ENCODE measurements around the gene DYRK1A.
"Not testable (repeated sequence)": the region's sequence is repeated elsewhere in the genome, so short reads cannot be mapped to it uniquely, and the experiment has no call there.

DYRK1A gene

DNA sequence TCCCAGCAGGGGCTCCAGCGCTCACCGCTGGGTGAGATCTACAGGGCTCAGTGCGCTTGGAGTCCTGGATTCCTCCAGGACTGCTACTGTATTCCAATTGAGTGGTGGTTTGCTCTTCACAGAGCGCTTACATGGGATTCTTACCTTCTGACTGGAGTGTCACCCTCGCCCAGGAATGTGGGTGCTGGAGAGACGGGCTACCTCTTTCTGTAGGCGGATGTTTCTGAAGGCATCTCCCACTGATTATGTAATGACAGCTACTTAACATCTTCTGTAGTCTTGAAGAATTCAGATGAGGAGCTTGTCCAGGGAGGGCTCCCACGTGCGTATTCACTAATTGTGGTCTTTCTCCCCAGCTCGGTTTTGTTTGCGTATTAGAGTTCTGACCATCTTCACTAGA lies 154.2 kb downstream of the DYRK1A start:
- DNase-seq (ENCODE audit: low spot score) (no peak), ATAC-seq (ENCODE audit: low read depth) (no peak)
- Histone ChIP-seq H3K4me3 (ENCODE audit: severe bottlenecking) (no peak overlapping the region), H3K27me3 (ENCODE audit: insufficient read depth, poor library complexity, severe bottlenecking) (no peaks in the 10 kb centered on the region), H3K9me3 (ENCODE audit: severe bottlenecking) (no peaks in the 10 kb centered on the region), H3K36me3 (ENCODE audit: low read depth) (peaks cover 12% of the 10 kb centered on the region), H3K4me1 (ENCODE audit: insufficient read depth, poor library complexity, severe bottlenecking) (no peaks in the 10 kb centered on the region), H3K27ac (ENCODE audit: poor library complexity, severe bottlenecking) (no peak overlapping the region)
- TF ChIP-seq, protein P1, sequence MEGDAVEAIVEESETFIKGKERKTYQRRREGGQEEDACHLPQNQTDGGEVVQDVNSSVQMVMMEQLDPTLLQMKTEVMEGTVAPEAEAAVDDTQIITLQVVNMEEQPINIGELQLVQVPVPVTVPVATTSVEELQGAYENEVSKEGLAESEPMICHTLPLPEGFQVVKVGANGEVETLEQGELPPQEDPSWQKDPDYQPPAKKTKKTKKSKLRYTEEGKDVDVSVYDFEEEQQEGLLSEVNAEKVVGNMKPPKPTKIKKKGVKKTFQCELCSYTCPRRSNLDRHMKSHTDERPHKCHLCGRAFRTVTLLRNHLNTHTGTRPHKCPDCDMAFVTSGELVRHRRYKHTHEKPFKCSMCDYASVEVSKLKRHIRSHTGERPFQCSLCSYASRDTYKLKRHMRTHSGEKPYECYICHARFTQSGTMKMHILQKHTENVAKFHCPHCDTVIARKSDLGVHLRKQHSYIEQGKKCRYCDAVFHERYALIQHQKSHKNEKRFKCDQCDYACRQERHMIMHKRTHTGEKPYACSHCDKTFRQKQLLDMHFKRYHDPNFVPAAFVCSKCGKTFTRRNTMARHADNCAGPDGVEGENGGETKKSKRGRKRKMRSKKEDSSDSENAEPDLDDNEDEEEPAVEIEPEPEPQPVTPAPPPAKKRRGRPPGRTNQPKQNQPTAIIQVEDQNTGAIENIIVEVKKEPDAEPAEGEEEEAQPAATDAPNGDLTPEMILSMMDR (IDR thresholded peaks at IDR 0.05; ENCODE audit: poor library complexity, severe bottlenecking), result no peak

DNA sequence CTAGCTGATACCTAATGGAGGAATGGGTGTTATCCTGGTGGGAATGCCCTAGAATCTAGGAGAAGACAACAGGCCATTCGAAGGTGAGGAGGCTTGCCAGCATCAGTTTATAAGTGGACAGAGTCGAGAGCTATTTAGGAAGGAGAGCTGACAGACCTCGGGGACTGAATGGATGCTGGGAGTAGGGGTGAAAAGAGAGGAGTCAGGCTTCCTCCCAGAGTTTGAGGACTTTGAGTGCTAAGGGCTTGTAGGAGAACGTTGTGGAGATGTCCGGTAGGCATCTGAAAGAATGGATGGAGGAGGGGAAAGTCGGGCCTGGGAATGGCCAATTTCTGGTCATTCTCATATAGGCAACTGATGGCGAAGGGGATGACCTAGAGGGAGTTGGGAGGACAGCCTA lies 155.1 kb downstream of the DYRK1A start:
- peaks cover 3% of the 10 kb centered on the region; the same call in 1 of the 2 replicates for H3K36me3 ChIP-seq (ENCODE audit: low read depth)

DNA sequence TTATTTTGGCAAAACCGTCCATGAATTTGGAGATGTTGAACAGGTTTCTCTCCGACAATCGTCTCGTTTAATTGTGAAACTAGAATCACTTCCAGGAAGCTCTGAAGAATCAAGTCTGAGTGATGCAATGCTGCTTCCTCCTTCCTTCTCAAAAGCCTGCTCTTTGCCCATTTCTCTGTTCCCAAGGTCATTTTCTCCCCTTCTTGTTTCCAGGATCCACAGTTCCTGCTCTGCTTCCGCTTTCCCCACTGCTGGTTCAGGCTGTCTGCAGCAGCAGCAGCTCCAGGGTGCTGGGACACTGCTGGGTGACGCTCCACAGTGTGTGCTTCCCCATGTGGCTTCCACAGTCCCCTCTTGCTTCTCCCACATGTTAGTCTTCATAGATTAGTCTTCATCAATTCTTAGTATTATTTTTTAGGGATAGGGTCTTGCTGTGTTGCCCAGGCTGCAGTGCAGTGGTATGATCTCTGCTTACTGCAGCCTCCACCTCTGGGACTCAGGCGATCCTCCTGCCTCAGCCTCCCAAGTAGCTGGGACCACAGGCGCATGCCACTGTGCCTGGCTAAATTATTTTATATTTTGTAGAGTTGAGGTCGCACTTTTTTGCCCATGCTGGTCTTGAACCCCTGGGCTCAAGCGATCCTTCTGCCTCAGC lies 156.2 kb downstream of the DYRK1A start:
- no peak for DNase-seq (ENCODE audit: low spot score)
- TF ChIP-seq, protein P1 (IDR thresholded peaks at IDR 0.05; ENCODE audit: poor library complexity, severe bottlenecking), result no peak
- ATAC-seq (ENCODE audit: low read depth), result no peak
- H3K27ac ChIP-seq (ENCODE audit: poor library complexity, severe bottlenecking), result no peak overlapping the region
- H3K27me3 ChIP-seq (ENCODE audit: insufficient read depth, poor library complexity, severe bottlenecking), result no peaks in the 10 kb centered on the region
- H3K4me3 ChIP-seq (ENCODE audit: severe bottlenecking), result no peak overlapping the region
- H3K36me3 ChIP-seq (ENCODE audit: low read depth), result no peaks in the 10 kb centered on the region
- no peaks in the 10 kb centered on the region for H3K9me3 ChIP-seq (ENCODE audit: severe bottlenecking)
- no peaks in the 10 kb centered on the region for H3K4me1 ChIP-seq (ENCODE audit: insufficient read depth, poor library complexity, severe bottlenecking)

More for the DNA sequence above, 155.1 kb downstream of the DYRK1A start:
- DNase-seq (ENCODE audit: low spot score) (no peak), ATAC-seq (ENCODE audit: low read depth) (no peak)
- TF ChIP-seq, protein P1 (IDR thresholded peaks at IDR 0.05; ENCODE audit: poor library complexity, severe bottlenecking), result no peak
- no peaks in the 10 kb centered on the region for H3K9me3 ChIP-seq (ENCODE audit: severe bottlenecking)
- H3K4me3 ChIP-seq (ENCODE audit: severe bottlenecking), result no peak overlapping the region
- no peak overlapping the region for H3K27ac ChIP-seq (ENCODE audit: poor library complexity, severe bottlenecking)
- H3K4me1 ChIP-seq (ENCODE audit: insufficient read depth, poor library complexity, severe bottlenecking), result no peaks in the 10 kb centered on the region
- no peaks in the 10 kb centered on the region for H3K27me3 ChIP-seq (ENCODE audit: insufficient read depth, poor library complexity, severe bottlenecking)

DNA sequence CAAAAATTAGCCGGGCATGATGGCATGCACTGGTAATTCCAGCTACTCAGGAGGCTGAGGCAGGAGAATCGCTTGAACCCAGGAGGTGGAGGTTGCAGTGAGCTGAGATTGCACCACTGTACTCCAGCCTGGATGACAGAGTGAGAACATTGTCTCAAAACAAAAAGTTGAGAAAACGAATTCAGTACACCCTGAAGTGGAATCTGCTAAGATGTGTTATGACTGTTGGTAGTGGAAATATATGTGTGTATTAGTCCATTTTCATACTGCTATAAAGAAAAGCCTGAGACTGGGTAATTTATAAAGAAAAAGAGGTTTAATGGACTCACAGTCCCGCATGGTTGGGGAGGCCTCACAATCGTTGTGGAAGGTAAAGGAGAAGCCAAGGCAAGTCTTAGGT lies 158.4 kb downstream of the DYRK1A start:
- H3K27me3 ChIP-seq (ENCODE audit: insufficient read depth, poor library complexity, severe bottlenecking); ATAC-seq (ENCODE audit: low read depth); H3K36me3 ChIP-seq (ENCODE audit: low read depth); H3K4me1 ChIP-seq (ENCODE audit: insufficient read depth, poor library complexity, severe bottlenecking); H3K9me3 ChIP-seq (ENCODE audit: severe bottlenecking); H3K27ac ChIP-seq (ENCODE audit: poor library complexity, severe bottlenecking); DNase-seq (ENCODE audit: low spot score); H3K4me3 ChIP-seq (ENCODE audit: severe bottlenecking): not testable (repeated sequence)

DNA sequence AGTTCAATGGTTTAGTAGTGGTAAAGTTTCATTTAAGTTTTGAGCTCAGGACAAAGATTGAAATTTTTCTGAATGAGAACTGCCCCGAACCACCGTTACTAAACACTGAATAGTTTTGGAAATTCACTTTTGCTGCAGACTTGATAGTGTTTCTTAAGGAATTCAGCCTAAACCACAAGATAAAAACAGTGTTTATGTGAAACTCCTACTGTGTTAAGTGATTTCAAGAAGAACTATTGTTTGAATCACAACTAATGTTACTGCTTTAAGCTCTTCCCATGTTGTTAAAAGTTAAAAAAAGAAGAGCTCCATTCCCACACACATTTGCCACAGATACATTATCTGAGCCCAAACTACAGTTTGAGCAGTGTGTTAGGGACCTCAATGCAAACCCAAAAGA lies 159.2 kb downstream of the DYRK1A start:
- ATAC-seq (ENCODE audit: low read depth) (no peak), DNase-seq (ENCODE audit: low spot score) (no peak)
- H3K27me3 ChIP-seq (ENCODE audit: insufficient read depth, poor library complexity, severe bottlenecking), result no peaks in the 10 kb centered on the region
- H3K36me3 ChIP-seq (ENCODE audit: low read depth), result no peaks in the 10 kb centered on the region
- TF ChIP-seq, protein P1 (IDR thresholded peaks at IDR 0.05; ENCODE audit: poor library complexity, severe bottlenecking), result no peak
- H3K4me3 ChIP-seq (ENCODE audit: severe bottlenecking), result no peak overlapping the region
- H3K9me3 ChIP-seq (ENCODE audit: severe bottlenecking), result no peaks in the 10 kb centered on the region
- H3K4me1 ChIP-seq (ENCODE audit: insufficient read depth, poor library complexity, severe bottlenecking), result no peaks in the 10 kb centered on the region
- H3K27ac ChIP-seq (ENCODE audit: poor library complexity, severe bottlenecking), result no peak overlapping the region

Data from RWPE2 (cell line).